C4-2B (cell line): ENCODE measurements around the gene VRTN.

Experiments used
- H3K27ac ChIP-seq: fragments of 450-650 bp; 2 replicates; pipeline ENCODE4 v1.5.1; 2017
- CTCF ChIP-seq: fragments of 450-650 bp; conservative IDR thresholded peaks from 2 replicates; pipeline ENCODE4 v1.5.1; 2017; ENCODE audit warnings: mild to moderate bottlenecking
- ZFX ChIP-seq: fragments of 450-650 bp; IDR thresholded peaks from 2 replicates; pipeline ENCODE4 v1.6.1; 2017

Gene VRTN

DNA sequence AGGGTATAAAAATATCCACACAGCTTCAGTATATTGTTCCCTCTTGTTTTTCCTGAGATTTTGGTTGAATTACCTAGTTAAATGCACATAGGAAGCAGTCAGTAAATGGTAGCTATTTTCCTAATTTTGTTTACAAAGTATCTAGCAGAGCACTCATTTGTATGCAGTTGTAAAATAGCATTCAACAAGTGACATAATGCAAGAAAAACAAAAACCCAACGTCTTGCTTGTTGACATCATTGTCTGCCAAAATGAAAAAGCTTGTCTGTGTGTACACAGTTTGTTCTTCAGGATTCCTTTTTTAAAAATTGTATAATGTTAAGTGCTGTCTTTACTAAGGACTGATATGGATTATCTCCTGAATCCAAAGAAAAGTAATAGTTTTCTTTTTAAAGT, 2.7 kb downstream of the VRTN start:
- no peak for TF ChIP-seq ZFX
- no peak for TF ChIP-seq CTCF
- no peak overlapping the region for H3K27ac ChIP-seq

- H3K27ac ChIP-seq = no peak overlapping the region
- TF ChIP-seq ZFX (no peak), CTCF (no peak)
These were observed 8.8 kb downstream of the VRTN start for GRCh38 chr14:74356892-74357575.

DNA sequence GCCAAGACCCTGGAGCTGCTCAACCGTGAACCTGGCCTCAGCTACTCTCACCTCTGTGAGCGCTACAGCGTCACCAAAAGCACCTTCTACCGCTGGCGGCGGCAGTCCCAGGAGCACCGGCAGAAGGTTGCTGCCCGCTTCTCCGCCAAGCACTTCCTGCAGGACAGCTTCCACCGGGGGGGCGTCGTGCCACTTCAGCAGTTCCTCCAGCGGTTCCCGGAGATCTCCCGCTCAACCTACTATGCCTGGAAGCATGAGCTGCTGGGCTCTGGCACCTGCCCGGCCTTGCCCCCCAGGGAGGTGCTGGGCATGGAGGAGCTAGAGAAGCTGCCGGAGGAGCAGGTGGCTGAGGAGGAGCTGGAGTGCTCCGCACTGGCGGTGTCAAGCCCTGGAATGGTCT, 9.3 kb downstream of the VRTN start:
- no peak overlapping the region for H3K27ac ChIP-seq
- TF ChIP-seq CTCF (no peak), ZFX (no peak)

DNA sequence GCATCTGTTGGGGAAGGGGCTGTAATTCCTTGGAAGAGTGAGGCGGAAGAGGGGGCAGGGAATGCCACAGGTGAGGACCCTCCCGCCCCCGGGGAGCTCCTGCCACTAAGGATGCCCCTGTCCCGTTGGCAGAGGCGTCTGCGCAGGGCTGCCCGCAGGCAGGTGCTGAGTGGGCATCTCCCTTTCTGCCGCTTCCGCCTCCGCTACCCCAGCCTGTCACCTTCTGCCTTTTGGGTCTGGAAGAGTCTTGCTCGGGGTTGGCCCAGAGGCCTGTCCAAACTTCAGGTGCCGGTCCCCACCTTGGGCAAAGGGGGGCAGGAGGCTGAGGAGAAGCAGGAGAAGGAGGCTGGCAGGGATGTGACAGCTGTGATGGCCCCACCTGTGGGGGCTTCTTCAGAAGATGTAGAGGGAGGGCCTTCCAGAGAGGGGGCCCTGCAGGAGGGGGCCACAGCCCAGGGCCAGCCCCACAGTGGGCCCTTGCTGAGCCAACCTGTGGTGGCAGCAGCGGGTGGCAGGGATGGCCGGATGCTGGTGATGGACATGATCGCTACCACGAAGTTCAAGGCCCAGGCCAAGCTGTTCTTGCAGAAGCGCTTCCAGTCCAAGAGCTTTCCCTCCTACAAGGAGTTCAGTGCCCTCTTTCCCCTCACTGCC, 10.0 kb downstream of the VRTN start:
- no peak for TF ChIP-seq CTCF
- no peak for TF ChIP-seq ZFX
- H3K27ac ChIP-seq = no peak overlapping the region

DNA sequence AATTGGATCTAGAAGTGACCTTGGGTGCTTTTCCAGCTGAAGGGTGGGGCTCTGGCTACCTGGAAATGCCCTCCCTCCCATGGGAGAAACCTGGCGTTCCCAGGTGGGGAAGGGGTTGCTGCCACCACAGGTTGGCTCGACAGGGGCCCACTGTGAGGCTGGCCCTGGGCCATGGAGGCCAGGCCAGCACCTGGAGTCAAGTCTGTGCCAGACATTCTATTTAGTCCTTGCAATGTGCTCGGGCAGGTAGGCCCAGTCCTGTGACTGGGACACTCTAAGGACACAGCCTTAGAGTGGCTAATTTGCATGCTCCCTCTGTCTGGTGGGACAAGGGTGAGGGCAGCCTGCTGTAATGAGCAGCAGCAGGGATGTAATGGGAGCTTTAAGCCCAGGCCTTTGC, 11.9 kb downstream of the VRTN start:
- no peak overlapping the region for H3K27ac ChIP-seq
- TF ChIP-seq CTCF (no peak), ZFX (no peak)

- TF ChIP-seq CTCF = peak; percentile 96
- TF ChIP-seq ZFX = no peak
- no peak overlapping the region for H3K27ac ChIP-seq
These were observed 14.2 kb downstream of the VRTN start for GRCh38 chr14:74362361-74362915.

GRCh38 chr14:74364271-74364880, 16.1 kb downstream of the VRTN start:
- TF ChIP-seq ZFX (no peak), CTCF (no peak)
- H3K27ac ChIP-seq = no peak overlapping the region
